ENCODE measurements around the gene XXYLT1. TPM values are rescaled to one million over a fixed set of nuclear protein-coding genes. Genes with fewer than 3 reads are reported as not detected.

Gene XXYLT1
- total RNA-seq, 2 donors from 2014 or later = 1.3 to 4.2 TPM

DNA sequence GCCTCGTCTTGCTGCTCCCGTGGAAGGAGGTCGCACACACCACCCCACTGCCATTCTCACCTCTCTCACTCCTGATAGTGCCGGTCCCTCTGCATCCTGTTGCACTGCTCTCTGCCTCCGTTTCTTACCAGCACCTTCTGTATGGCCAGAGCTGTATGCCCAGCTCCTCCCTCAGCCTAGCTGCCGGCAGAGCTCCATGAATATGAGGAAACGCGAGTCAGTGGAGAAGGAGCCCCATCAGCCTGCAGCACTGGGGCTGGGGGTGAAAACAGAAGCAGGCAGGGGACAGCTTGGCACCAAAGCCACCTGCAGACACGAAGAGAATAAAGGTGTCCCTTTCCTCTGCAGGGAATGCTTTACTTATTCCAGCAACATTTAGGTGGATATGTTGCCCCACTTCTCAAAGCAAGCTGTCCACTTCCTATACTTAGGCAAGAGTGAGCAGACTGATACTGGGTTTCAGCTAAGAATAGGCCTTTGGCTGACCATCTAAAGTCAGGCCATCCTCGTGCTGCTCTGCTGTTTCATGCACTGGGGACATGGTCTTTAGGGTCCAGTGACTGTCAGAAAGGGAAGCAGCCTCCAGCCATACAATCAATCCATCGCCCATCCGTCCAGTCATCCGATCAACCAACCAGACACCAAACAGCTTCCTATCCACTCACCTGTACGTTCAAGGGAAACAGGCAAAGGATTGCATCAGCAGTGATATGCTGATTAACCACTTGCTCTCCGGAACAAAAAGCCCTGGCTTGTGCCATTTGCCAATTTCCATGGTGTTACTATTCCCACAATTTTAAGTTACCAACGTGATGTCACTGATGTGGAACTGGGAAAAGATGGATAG is 222.7 kb downstream of the XXYLT1 start:
- intact Hi-C loops (cut with DNase I) = no loop called here
- Histone ChIP-seq H3K4me1 (no peaks in the 10 kb centered on the region), H3K4me3 (no peak overlapping the region), H3K27ac (no peak overlapping the region), H3K9me3 (no peaks in the 10 kb centered on the region), H3K27me3 (no peaks in the 10 kb centered on the region), H3K36me3 (replicated peaks in 1 of 2; ENCODE audit: insufficient read depth in 1 of 2, low read depth in 2 of 2) (no peaks in the 10 kb centered on the region)
- DNase-seq = no peak
- no peak for TF ChIP-seq POLR2A (IDR thresholded peaks at IDR 0.05)
- TF ChIP-seq, protein P1, sequence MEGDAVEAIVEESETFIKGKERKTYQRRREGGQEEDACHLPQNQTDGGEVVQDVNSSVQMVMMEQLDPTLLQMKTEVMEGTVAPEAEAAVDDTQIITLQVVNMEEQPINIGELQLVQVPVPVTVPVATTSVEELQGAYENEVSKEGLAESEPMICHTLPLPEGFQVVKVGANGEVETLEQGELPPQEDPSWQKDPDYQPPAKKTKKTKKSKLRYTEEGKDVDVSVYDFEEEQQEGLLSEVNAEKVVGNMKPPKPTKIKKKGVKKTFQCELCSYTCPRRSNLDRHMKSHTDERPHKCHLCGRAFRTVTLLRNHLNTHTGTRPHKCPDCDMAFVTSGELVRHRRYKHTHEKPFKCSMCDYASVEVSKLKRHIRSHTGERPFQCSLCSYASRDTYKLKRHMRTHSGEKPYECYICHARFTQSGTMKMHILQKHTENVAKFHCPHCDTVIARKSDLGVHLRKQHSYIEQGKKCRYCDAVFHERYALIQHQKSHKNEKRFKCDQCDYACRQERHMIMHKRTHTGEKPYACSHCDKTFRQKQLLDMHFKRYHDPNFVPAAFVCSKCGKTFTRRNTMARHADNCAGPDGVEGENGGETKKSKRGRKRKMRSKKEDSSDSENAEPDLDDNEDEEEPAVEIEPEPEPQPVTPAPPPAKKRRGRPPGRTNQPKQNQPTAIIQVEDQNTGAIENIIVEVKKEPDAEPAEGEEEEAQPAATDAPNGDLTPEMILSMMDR (IDR thresholded peaks at IDR 0.05) = no peak
- 56 to 60% methylated on average over 16 of the region's 16 CpGs for WGBS, 2 donors
- no peak for ATAC-seq

DNA sequence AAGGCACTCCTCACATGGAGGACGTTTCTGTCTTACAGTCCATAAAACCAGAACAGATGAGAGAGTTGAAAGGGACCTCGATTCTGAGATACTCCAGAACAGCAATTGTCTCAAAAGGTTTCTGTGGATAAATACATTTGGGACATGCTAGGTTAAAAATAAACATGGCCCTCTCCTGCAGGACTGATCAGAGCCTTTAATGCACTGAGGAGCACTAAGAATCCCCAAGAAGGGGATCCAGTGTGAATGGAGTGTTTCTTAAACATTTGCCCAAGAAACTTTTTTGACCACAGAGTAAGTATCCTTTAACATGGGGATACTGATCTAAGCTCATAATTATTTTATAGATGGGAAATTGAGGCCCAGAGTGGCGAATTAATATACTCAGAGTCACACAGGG is 223.4 kb downstream of the XXYLT1 start:
- no peak for TF ChIP-seq POLR2A (IDR thresholded peaks at IDR 0.05)
- TF ChIP-seq, protein P1 (IDR thresholded peaks at IDR 0.05) = no peak
- no peaks in the 10 kb centered on the region for H3K4me1 ChIP-seq
- no peak for DNase-seq
- no peak overlapping the region for H3K4me3 ChIP-seq
- H3K27me3 ChIP-seq = no peaks in the 10 kb centered on the region
- no peak overlapping the region for H3K27ac ChIP-seq
- 37 to 59% methylated on average over 3 of the region's 3 CpGs for WGBS, 2 donors
- H3K9me3 ChIP-seq = no peaks in the 10 kb centered on the region
- intact Hi-C loops (cut with DNase I) = no loop called here
- no peaks in the 10 kb centered on the region for H3K36me3 ChIP-seq (replicated peaks in 1 of 2; ENCODE audit: insufficient read depth in 1 of 2, low read depth in 2 of 2)
- no peak for ATAC-seq

DNA sequence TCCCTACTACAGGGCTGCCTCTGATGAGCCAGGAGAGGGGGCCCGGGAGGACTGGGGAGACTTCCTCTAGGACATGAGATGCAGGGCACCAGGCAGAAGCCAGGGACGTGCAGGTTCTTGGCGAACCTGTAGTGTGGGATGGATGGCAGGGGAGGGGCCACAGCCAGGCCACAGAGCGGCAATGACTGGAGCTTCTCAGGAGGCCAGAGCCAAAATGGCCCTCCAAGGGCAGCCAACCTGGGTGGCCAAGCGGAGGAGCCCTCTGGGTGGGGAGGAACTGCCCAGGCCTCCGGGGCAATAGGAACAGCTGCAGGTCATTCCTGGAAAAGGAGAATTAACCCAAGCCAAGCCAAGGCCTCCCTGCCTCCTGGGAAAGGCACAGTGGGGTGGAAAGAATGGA is 224.5 kb downstream of the XXYLT1 start:
- 70 to 80% methylated on average over 1 to 6 of the region's 6 CpGs for WGBS, 2 donors
- H3K4me3 ChIP-seq = no peak overlapping the region
- intact Hi-C loops (cut with DNase I) = no loop called here
- ATAC-seq (no peak), DNase-seq (no peak)
- no peaks in the 10 kb centered on the region for H3K36me3 ChIP-seq (replicated peaks in 1 of 2; ENCODE audit: insufficient read depth in 1 of 2, low read depth in 2 of 2)
- no peaks in the 10 kb centered on the region for H3K4me1 ChIP-seq
- H3K27me3 ChIP-seq = no peaks in the 10 kb centered on the region
- TF ChIP-seq, protein P1 (IDR thresholded peaks at IDR 0.05) = no peak
- TF ChIP-seq POLR2A (IDR thresholded peaks at IDR 0.05) = no peak
- H3K9me3 ChIP-seq = no peaks in the 10 kb centered on the region
- no peak overlapping the region for H3K27ac ChIP-seq

DNA sequence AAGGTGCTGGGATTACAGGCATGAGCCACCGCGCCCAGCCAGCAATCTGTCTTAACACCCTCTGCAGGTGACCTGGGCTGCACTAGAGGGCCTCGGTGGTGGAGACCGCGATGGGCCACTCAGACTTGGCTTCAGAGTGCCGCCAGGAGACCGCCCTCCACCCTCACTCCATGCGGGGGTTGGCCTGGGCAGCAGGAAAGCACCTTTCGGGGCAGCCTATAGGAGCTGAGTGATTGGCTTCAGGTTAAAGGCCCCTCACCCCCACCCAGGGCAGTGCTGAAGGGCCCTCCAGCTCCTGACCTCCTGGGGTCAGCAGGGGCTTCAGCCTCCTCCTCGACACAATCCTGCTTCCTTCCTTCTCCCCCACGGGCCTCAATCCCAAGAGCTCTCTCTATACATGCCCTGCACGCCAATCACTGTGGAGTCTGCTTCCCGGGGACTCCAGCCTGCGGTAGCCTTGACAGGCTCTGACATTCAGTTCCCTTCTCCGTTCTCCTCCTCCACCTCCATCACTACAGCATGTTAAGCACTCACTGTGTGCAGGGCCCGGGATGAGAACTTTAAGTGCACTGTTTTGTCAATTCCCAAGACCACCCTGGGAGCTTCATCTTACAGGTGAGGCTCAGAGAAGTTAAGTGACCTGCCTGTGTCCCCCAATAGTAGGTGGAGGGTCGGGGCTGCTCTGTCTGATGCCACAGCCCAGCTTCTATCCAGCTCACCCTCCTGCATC is 225.3 kb downstream of the XXYLT1 start:
- ATAC-seq = no peak
- no peak overlapping the region for H3K27ac ChIP-seq
- no peaks in the 10 kb centered on the region for H3K36me3 ChIP-seq (replicated peaks in 1 of 2; ENCODE audit: insufficient read depth in 1 of 2, low read depth in 2 of 2)
- H3K4me3 ChIP-seq = no peak overlapping the region
- WGBS, 2 donors = 73 to 76% methylated on average over 12 to 17 of the region's 17 CpGs
- H3K27me3 ChIP-seq = no peaks in the 10 kb centered on the region
- no peaks in the 10 kb centered on the region for H3K9me3 ChIP-seq
- TF ChIP-seq, protein P1 (IDR thresholded peaks at IDR 0.05) = no peak
- TF ChIP-seq POLR2A (IDR thresholded peaks at IDR 0.05) = no peak
- intact Hi-C loops (cut with DNase I) = no loop called here
- H3K4me1 ChIP-seq = peaks cover 3% of the 10 kb centered on the region
- DNase-seq = no peak
